PC-9 (cell line): ENCODE measurements around the gene UBE2K. TPM values are rescaled to one million over a fixed set of nuclear protein-coding genes. Genes with fewer than 3 reads are reported as not detected.

ENCODE experiments used
- BruUV-seq: library from RNA; stranded (reverse); fragments of 400-500 nt; replicated peaks from 2 replicates; lab custom pipeline; 2021; lab: Mats Ljungman, UMichigan
- CTCF ChIA-PET: fragments of 300-600 bp; sonication (Branson Sonifier 250); formaldehyde crosslinking; loops from one replicate; lab custom pipeline; 2022; ENCODE audit warnings: antibody characterized with exemption; lab: Charles Lee
- POLR2A ChIA-PET: fragments of 300-600 bp; sonication (Branson Sonifier 250); formaldehyde crosslinking; loops from one replicate; lab custom pipeline; 2022; ENCODE audit warnings: antibody characterized with exemption; ENCODE audit not compliant: unreplicated experiment; lab: Charles Lee
- DNase-seq, 2 experiments: peaks; one replicate each; pipeline versions ENCODE4 v3.0.0 to v3.0.0-alpha.2; 2015 to 2022; ENCODE audit warnings: mixed read lengths in 1 of 2
- H2AFZ ChIP-seq: fragments of 200-600 bp; sonication (generic); 2 replicates; pipeline ENCODE4 v1.8.1; 2017; ENCODE audit warnings: antibody characterized with exemption
- H3F3A ChIP-seq: fragments of 200-600 bp; sonication (generic); 2 replicates; pipeline ENCODE4 v1.8.1; 2017; ENCODE audit warnings: antibody characterized with exemption, mild to moderate bottlenecking, low read depth; ENCODE audit not compliant: insufficient read depth
- H3K27ac ChIP-seq: fragments of 200-600 bp; sonication (generic); 2 replicates; pipeline ENCODE4 v1.6.1; 2016; ENCODE audit warnings: mixed run types
- H3K27me3 ChIP-seq: fragments of 200-600 bp; sonication (generic); 2 replicates; pipeline ENCODE4 v1.6.1; 2016; ENCODE audit warnings: low read depth, mixed run types; ENCODE audit not compliant: insufficient read depth
- H3K36me3 ChIP-seq: fragments of 200-600 bp; sonication (generic); 2 replicates; pipeline ENCODE4 v1.6.1; 2016; ENCODE audit warnings: low read depth, mixed run types
- H3K4me1 ChIP-seq: fragments of 200-600 bp; sonication (generic); replicated peaks from 2 replicates; pipeline ENCODE4 v1.6.1; 2016; ENCODE audit warnings: mixed run types; ENCODE audit not compliant: insufficient read depth
- H3K4me2 ChIP-seq: fragments of 200-600 bp; sonication (generic); 2 replicates; pipeline ENCODE4 v1.6.1; 2017; ENCODE audit warnings: mixed run types
- H3K4me3 ChIP-seq: fragments of 200-600 bp; sonication (generic); 2 replicates; pipeline ENCODE4 v1.6.1; 2016; ENCODE audit warnings: mixed run types
- H3K79me2 ChIP-seq: fragments of 200-600 bp; sonication (generic); 2 replicates; pipeline ENCODE4 v1.6.1; 2017; ENCODE audit warnings: low read depth, mixed run types
- H3K9me2 ChIP-seq: fragments of 200-600 bp; sonication (generic); 2 replicates; pipeline ENCODE4 v1.8.1; 2017; ENCODE audit warnings: mild to moderate bottlenecking; ENCODE audit not compliant: insufficient read depth
- H3K9me3 ChIP-seq: fragments of 200-600 bp; sonication (generic); 2 replicates; pipeline ENCODE4 v1.8.1; 2016; ENCODE audit warnings: low read depth; ENCODE audit not compliant: insufficient read depth
- H4K20me1 ChIP-seq: fragments of 200-600 bp; sonication (generic); 2 replicates; pipeline ENCODE4 v1.8.1; 2017; ENCODE audit not compliant: insufficient read depth
- EZH2 ChIP-seq: fragments of 200-600 bp; sonication (generic); IDR thresholded peaks from 2 replicates; pipeline ENCODE4 v1.8.0; 2017; ENCODE audit warnings: antibody characterized with exemption, low read depth
- intact Hi-C: fragments of 100-400 bp; cut with micrococcal nuclease; formaldehyde crosslinking; loops from one replicate; pipeline ENCODE4 v1.10.0; 2022; ENCODE audit not compliant: unreplicated experiment
- total RNA-seq: library from RNA; stranded (reverse); gene quantifications from 2 replicates; pipeline ENCODE4 v1.2.3, GENCODE V29; 2021
- TF ChIP-seq, protein P1 (sequence below): fragments of 200-600 bp; sonication (generic); conservative IDR thresholded peaks from 2 replicates; pipeline ENCODE4 v1.6.1; 2017; ENCODE audit warnings: mixed run types, antibody characterized with exemption, mild to moderate bottlenecking, moderate library complexity

The UBE2K gene
- total RNA-seq, 1 experiment from 2014 or later, result 129 TPM

DNA sequence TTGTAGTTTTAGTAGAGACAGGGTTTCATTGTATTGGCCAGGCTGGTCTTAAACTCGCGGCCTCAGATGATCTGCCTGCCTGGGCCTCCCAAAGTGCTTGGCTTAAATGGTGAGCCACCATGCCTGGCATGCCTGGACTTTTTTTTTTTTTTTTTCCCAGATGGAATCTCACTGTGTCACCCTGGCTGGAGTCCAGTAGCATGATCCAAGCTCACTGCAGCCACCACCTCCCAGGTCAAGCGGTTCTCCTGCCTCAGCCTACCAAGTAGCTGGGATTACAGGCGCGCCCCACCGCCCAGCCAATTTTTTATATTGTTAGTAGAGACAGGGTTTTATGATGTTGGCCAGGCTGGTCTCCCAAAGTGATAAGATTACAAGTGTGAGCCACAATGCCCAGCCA lies 8.4 kb downstream of the UBE2K start:
- Histone ChIP-seq H3K27ac (peak overlapping the region; percentile 26; the same call in 1 of the 2 replicates), H3K9me3 (no peaks in the 10 kb centered on the region), H3K79me2 (peaks cover 100% of the 10 kb centered on the region), H3K4me1 (peaks cover 8% of the 10 kb centered on the region; the same call in 1 of the 2 replicates), H4K20me1 (peaks cover 86% of the 10 kb centered on the region), H3K4me2 (no peak overlapping the region), H3K27me3 (no peaks in the 10 kb centered on the region), H3K4me3 (no peak overlapping the region), H3K9me2 (no peaks in the 10 kb centered on the region; the same call in 1 of the 2 replicates), H2AFZ (no peak overlapping the region), H3F3A (peaks cover 28% of the 10 kb centered on the region), H3K36me3 (peaks cover 22% of the 10 kb centered on the region)
- BruUV-seq, result no TSS peak
- no peak for TF ChIP-seq EZH2
- TF ChIP-seq, protein P1, sequence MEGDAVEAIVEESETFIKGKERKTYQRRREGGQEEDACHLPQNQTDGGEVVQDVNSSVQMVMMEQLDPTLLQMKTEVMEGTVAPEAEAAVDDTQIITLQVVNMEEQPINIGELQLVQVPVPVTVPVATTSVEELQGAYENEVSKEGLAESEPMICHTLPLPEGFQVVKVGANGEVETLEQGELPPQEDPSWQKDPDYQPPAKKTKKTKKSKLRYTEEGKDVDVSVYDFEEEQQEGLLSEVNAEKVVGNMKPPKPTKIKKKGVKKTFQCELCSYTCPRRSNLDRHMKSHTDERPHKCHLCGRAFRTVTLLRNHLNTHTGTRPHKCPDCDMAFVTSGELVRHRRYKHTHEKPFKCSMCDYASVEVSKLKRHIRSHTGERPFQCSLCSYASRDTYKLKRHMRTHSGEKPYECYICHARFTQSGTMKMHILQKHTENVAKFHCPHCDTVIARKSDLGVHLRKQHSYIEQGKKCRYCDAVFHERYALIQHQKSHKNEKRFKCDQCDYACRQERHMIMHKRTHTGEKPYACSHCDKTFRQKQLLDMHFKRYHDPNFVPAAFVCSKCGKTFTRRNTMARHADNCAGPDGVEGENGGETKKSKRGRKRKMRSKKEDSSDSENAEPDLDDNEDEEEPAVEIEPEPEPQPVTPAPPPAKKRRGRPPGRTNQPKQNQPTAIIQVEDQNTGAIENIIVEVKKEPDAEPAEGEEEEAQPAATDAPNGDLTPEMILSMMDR, result no peak
- DNase-seq, result peak in 1 of 2 experiments; percentile 31
- intact Hi-C loops, result no loop called here
- ChIA-PET CTCF (no interaction called here), POLR2A (no interaction called here)

DNA sequence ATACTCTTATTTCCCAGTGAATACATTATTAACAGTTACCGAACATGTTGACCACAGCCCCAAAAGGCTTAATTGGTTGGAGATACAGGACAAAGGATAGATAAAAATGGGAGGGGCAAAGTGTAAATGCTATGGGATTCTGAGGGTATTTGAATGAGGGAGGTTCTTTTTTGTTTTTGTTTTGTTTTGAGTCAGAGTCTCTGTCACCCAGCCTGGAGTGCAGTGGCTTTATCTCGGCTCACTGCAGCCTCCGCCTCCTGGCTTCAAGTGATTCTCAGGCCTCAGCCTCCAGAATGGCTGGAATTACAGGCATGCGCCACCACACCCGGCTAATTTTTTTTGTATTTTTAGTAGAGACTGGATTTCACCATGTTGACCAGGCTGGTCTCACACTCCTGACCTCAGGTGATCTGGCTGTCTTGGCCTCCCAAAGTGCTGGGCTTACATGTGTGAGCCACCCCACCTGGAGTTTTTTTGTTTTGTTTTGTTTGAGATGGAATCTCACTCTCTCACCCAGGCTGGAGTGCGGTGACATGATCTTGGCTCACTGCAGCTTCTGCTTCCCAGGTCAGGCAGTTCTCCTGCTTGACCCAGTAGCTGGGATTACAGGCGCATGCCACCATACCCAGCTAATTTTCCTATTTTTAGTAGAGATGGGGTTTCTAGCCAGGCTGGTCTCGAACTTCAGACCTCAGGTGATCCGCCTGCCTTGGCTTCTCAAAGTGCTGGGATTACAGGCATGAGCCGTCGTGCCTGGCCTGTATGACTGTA lies 9.0 kb downstream of the UBE2K start:
- no TSS peak for BruUV-seq
- H3K9me3 ChIP-seq, result no peaks in the 10 kb centered on the region
- H3K36me3 ChIP-seq, result peaks cover 19% of the 10 kb centered on the region
- peaks cover 86% of the 10 kb centered on the region for H4K20me1 ChIP-seq
- no peaks in the 10 kb centered on the region for H3K27me3 ChIP-seq
- H2AFZ ChIP-seq, result no peak overlapping the region
- peaks cover 28% of the 10 kb centered on the region for H3F3A ChIP-seq
- no peak overlapping the region for H3K4me2 ChIP-seq
- intact Hi-C loops, result no loop called here
- no peaks in the 10 kb centered on the region; the same call in 1 of the 2 replicates for H3K9me2 ChIP-seq
- H3K4me3 ChIP-seq, result no peak overlapping the region
- DNase-seq, result peak; percentile 18 to 49
- TF ChIP-seq, protein P1, result no peak
- no peak for TF ChIP-seq EZH2
- ChIA-PET POLR2A (interaction anchor here (0.5 kb wide), 1 partner anchor 922 kb away, joined by 5 read pairs; no protein-coding TSS in a partner anchor), CTCF (interaction anchor here (0.6 kb wide), 1 partner anchor 279 kb away, joined by 6 read pairs; no protein-coding TSS in a partner anchor)
- peaks cover 5% of the 10 kb centered on the region; the same call in 1 of the 2 replicates for H3K4me1 ChIP-seq
- H3K79me2 ChIP-seq, result peaks cover 100% of the 10 kb centered on the region
- peak overlapping the region; percentile 26; the same call in 1 of the 2 replicates for H3K27ac ChIP-seq

DNA sequence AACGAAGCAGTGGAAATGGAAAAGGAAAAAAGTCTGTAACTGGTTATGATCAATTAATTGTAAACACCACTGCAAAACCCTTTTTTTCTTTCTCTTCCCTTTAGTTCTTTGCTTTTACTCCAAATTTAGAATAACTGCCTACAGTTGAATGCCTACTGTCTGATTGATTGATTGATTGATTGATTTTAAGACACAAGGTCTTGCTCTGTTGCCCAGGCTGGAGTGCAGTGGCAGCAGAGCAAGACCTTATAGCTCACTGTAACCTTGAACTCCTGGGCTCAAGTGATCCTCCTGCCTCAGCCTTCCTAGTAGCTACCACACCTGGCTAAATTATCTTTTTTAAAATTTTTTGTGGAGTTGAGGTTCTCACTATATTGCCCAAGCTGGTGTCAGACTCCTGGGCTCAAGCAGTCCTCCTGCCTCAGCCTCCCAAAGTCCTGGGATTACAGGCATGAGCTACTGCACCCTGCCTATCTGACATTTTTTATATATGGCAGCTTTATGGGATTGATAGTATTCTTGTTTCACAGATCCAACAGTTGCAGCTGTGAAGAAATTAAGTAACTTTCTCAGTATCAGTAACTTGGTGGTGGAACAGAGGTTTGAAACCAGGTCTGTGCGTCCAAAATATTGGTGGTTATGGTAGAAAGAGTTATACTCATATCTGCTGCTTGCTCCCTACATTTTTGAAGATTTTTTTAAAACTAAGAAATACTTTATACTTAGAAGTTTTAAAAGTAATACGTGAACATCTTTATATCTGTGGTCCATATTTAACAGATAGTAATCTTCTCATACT lies 12.4 kb downstream of the UBE2K start:
- Histone ChIP-seq H3F3A (peaks cover 36% of the 10 kb centered on the region; the same call in 1 of the 2 replicates), H3K4me3 (no peak overlapping the region), H3K9me2 (no peaks in the 10 kb centered on the region), H3K4me1 (peaks cover 5% of the 10 kb centered on the region; the same call in 1 of the 2 replicates), H3K36me3 (peaks cover 4% of the 10 kb centered on the region; the same call in 1 of the 2 replicates), H2AFZ (no peak overlapping the region), H3K27ac (peak overlapping the region; percentile 27; the same call in 1 of the 2 replicates), H4K20me1 (peaks cover 92% of the 10 kb centered on the region), H3K79me2 (peaks cover 96% of the 10 kb centered on the region), H3K27me3 (no peaks in the 10 kb centered on the region), H3K4me2 (no peak overlapping the region), H3K9me3 (no peaks in the 10 kb centered on the region)
- POLR2A ChIA-PET, result interaction anchor here (0.6 kb wide), 1 partner anchor 189 kb away, joined by 3 read pairs; no protein-coding TSS in a partner anchor
- TF ChIP-seq, protein P1, result no peak
- TF ChIP-seq EZH2, result no peak
- intact Hi-C loops, result no loop called here
- BruUV-seq, result no TSS peak
- no peak for DNase-seq
- CTCF ChIA-PET, result no interaction called here
